HG03039 (cell line): ENCODE results near the gene MRPL36.

Experiments used
- ATAC-seq: cut with Tn5 transposase; IDR thresholded peaks from one replicate; pipeline ENCODE4 v1.9.1; 2021; ENCODE audit warnings: mild to moderate bottlenecking, moderate library complexity; ENCODE audit not compliant: unreplicated experiment

Gene MRPL36

GRCh38 chr5:1782385-1783215 lies 17.0 kb downstream of the MRPL36 start:
- ATAC-seq: no peak

- ATAC-seq: no peak
Measured at GRCh38 chr5:1781726-1782384, 17.8 kb downstream of the MRPL36 start.

- ATAC-seq: no peak
Measured at GRCh38 chr5:1781107-1781506, 18.5 kb downstream of the MRPL36 start.

- no peak for ATAC-seq
Measured at GRCh38 chr5:1780614-1780930, 19.1 kb downstream of the MRPL36 start.

GRCh38 chr5:1779782-1780613 lies 19.6 kb downstream of the MRPL36 start:
- no peak for ATAC-seq

GRCh38 chr5:1779021-1779680 lies 20.5 kb downstream of the MRPL36 start:
- ATAC-seq: no peak

- no peak for ATAC-seq
Measured at GRCh38 chr5:1778138-1779020, 21.3 kb downstream of the MRPL36 start.

GRCh38 chr5:1777281-1778137 lies 22.1 kb downstream of the MRPL36 start:
- ATAC-seq: no peak

- no peak for ATAC-seq
Measured at GRCh38 chr5:1776831-1777230, 22.8 kb downstream of the MRPL36 start.

- ATAC-seq: no peak
Measured at GRCh38 chr5:1772634-1773033, 27.0 kb downstream of the MRPL36 start.

- ATAC-seq: no peak
Measured at GRCh38 chr5:1771149-1772065, 28.2 kb downstream of the MRPL36 start.

- ATAC-seq: no peak
Measured at GRCh38 chr5:1770443-1770802, 29.2 kb downstream of the MRPL36 start.

- no peak for ATAC-seq
Measured at GRCh38 chr5:1769752-1770442, 29.7 kb downstream of the MRPL36 start.

- no peak for ATAC-seq
Measured at GRCh38 chr5:1769017-1769640, 30.5 kb downstream of the MRPL36 start.

- no peak for ATAC-seq
Measured at GRCh38 chr5:1768283-1769000, 31.2 kb downstream of the MRPL36 start.

GRCh38 chr5:1767524-1768282 lies 31.9 kb downstream of the MRPL36 start:
- ATAC-seq: no peak
